Adrenal gland (tissue), 12 donors: Measurements from ENCODE around the gene TFEB. TPM values are rescaled to one million over a fixed set of nuclear protein-coding genes. Genes with fewer than 3 reads are reported as not detected.

Experiments
- DNase-seq, 7 donors: peaks; one replicate each; pipeline ENCODE4 v3.0.0-alpha.2; 2019 to 2020
- H3K27ac ChIP-seq, 5 donors: fragments of 200-600 bp; sonication (generic) in 4 of 5; 1 replicate in 3 of 5; 2 replicates in 2 of 5; pipeline versions ENCODE4 v1.5.1 to v1.8.0; 2016 to 2020; ENCODE audit warnings: mild to moderate bottlenecking in 1 of 5
- H3K27me3 ChIP-seq: fragments of 200-600 bp; 2 replicates; pipeline ENCODE4 v1.8.0; 2021
- H3K36me3 ChIP-seq, 2 donors: fragments of 200-600 bp; replicated peaks in 1 of 2; 1 replicate in 1 of 2; 2 replicates in 1 of 2; pipeline versions ENCODE4 v1.5.1 to v1.8.0; 2018 to 2022
- H3K4me1 ChIP-seq, 2 donors: fragments of 200-600 bp; replicated peaks in 1 of 2; 1 replicate in 1 of 2; 2 replicates in 1 of 2; pipeline versions ENCODE4 v1.5.1 to v1.8.0; 2018 to 2021
- H3K4me3 ChIP-seq, 4 donors: fragments of 200-600 bp; sonication (generic) in 3 of 4; one replicate each; pipeline ENCODE4 v1.5.1; 2016 to 2018
- H3K9me3 ChIP-seq, 3 donors: fragments of 200-600 bp; sonication (generic) in 1 of 3; replicated peaks in 1 of 3; 1 replicate in 2 of 3; 2 replicates in 1 of 3; pipeline versions ENCODE4 v1.5.1 to v1.8.0; 2016 to 2021
- CTCF ChIP-seq, 6 experiments: fragments of 450-650 bp in 4 of 6; fragments of 200-600 bp in 2 of 6; sonication (generic) in 1 of 6; IDR thresholded peaks; 1 replicate in 5 of 6; 2 replicates in 1 of 6; pipeline versions ENCODE4 v1.5.1 to v1.8.0; 2016 to 2021; ENCODE audit warnings: antibody characterized with exemption in 6 of 6, mild to moderate bottlenecking in 2 of 6, moderate library complexity in 1 of 6
- POLR2A ChIP-seq, 2 donors: fragments of 450-650 bp; IDR thresholded peaks; one replicate each; pipeline ENCODE4 v1.6.1; 2017; ENCODE audit warnings: antibody characterized with exemption in 2 of 2, mild to moderate bottlenecking in 2 of 2, moderate library complexity in 1 of 2
- WGBS, 4 donors: extraction: QIAGEN DNeasy Blood & Tissue Kit in 2 of 4; methylation state at CpG; one replicate each; pipeline versions ENCODE4 v1.1.5 to v1.1.7; 2013 to 2017; 5-methylcytosine and 5-hydroxymethylcytosine counted together
- intact Hi-C, 2 donors: fragments of 100-400 bp; cut with DNase I; formaldehyde crosslinking; loops; one replicate each; pipeline versions ENCODE4 v1.14.1 to v1.15.0; 2022 to 2023
- polyA plus RNA-seq, 3 donors: library from polyadenylated mRNA; stranded (reverse); fragments of 200-250 nt in 2 of 3; fragments of 350-450 nt in 1 of 3; fragmentation: Illumina TruSeq in 1 of 3; extraction: RNeasy Lipid Tissue Mini Kit (QIAGEN cat#74804) in 1 of 3; gene quantifications; one replicate each; pipeline ENCODE4 v1.2.3, GENCODE V29; 2013 to 2014
- total RNA-seq, 9 donors: library from RNA; depleted of rRNA in 4 of 9; stranded (reverse); fragments of >200 nt in 4 of 9; fragments of 120-200 nt in 1 of 9; fragmentation: NEBNext Ultra II Directional in 1 of 9; extraction: Animal tissue kit (Norgen Biotek cat#: 25700) in 1 of 9; gene quantifications; one replicate each; pipeline versions ENCODE4 v1.1.0 to v1.2.4, GENCODE V29; 2013 to 2023
- donor health status: healthy with polysubstance abuse.
- donor health status: Bipolar disorder and iron deficiency.
- donor health status: DM: yes; HTN: yes; CAD: no.
- donor health status: DM: no; HTN: no; CAD: no.
- donor health status: DM: no; HTN: no; CAD: no.
- donor health status: DM: yes; HTN: yes; CAD: no.

Gene TFEB
- total and polyA plus RNA-seq, 12 donors, result 2.1 to 47.2 (median 20.2) TPM

DNA sequence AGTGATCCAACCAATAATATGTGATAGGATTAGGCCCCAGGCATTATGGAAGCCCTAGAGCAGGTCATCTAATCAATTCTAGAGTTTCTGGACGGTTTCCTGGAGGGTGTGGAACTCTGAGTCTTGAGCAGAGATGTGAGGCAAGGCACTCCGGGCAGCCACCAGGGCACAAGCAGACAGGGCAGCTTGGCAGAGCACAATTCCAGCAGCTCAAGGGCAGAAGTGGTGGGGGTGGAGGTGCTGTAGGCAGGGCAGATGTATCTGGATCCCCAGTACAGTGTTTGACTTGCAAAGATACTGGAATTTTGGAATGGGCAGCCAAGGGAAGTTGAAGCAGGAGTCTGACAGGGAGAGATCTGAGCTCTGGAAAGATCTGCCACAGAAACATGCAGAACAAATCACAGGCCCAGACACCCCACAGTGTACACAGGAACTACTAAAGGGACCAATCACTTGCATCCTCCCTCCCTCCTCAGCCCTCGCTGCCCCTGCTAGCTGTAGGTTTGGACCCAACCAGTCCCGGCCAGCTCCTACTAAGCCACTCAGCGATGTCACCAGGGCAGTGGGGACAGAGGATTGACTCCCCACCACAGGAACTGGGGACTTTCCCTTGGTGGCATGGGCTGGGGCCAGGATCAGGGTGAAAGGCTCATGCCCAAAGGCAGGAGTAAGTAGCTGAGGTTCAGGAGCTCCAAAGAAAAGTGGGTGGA is 47.0 kb downstream of the TFEB start:
- peak; percentile 44 to 83 (median 74) for DNase-seq
- Histone ChIP-seq H3K9me3 (no peaks in the 10 kb centered on the region), H3K4me1 (peaks cover 7 to 22% of the 10 kb centered on the region in 2 donors), H3K27me3 (no peaks in the 10 kb centered on the region), H3K27ac (peak overlapping the region in 2 of 5 donors; percentile 38 to 71), H3K4me3 (no peak overlapping the region), H3K36me3 (peaks cover 0 to 36% of the 10 kb centered on the region in 2 donors)
- WGBS, 4 donors, result 67 to 76% (median 75%) methylated on average over 4 to 5 of the region's 5 CpGs
- intact Hi-C loops, result loop anchor here in 1 of 2 donors (10.0 kb wide), 1 partner anchor 264 kb away; no protein-coding TSS in a partner anchor
- peak in 3 of 6 experiments; percentile 13 to 24 (median 18) for TF ChIP-seq CTCF (IDR thresholded peaks at IDR 0.05)
- TF ChIP-seq POLR2A (IDR thresholded peaks at IDR 0.05), result peak in 1 of 2 donors; percentile 18

DNA sequence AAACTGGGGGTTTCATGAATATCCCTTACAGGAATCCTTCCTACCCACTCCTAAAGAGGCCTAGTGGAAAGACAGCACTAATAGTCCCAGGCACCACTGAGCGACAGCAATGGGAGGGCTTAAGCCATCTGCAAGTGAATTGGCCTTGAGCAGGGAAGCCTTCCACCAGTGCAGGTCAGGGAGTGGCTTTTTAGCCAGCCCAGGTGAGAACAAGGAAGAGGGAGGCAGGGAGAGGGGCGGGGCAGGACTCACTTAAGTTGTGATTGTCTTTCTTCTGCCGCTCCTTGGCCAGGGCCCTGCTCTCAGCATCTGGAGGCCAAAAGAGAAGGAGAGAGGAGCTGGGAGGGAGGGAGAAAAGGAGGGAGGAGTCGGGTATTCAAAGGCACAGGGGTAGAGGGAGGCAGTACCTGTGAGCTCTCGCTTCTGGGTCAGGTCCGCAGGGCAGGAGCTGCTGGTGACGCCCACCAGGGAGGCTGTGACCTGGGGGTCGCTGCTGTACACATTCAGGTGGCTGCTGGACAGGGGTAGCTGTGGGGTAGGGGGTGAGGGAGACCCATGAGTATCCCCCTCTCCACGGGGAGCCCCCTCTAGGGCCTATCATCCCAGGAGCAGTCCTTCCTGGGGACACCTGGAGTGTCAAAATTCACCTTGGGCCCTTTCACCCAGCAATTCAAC is 47.8 kb downstream of the TFEB start:
- 83 to 94% (median 91%) methylated on average over 6 to 9 of the region's 9 CpGs for WGBS, 4 donors
- Histone ChIP-seq H3K27me3 (no peaks in the 10 kb centered on the region), H3K4me3 (no peak overlapping the region), H3K27ac (peak overlapping the region in 1 of 5 donors; percentile 71), H3K4me1 (peaks cover 15 to 29% of the 10 kb centered on the region in 2 donors), H3K36me3 (peaks cover 0 to 36% of the 10 kb centered on the region in 2 donors), H3K9me3 (no peaks in the 10 kb centered on the region)
- TF ChIP-seq POLR2A (IDR thresholded peaks at IDR 0.05), result no peak
- no peak for TF ChIP-seq CTCF (IDR thresholded peaks at IDR 0.05)
- intact Hi-C loops, result loop anchor here in 1 of 2 donors (10.0 kb wide), 1 partner anchor 263 kb away; no protein-coding TSS in a partner anchor
- peak in 2 of 7 donors; percentile 11 to 15 for DNase-seq

GRCh38 chr6:41685641-41686380 is 49.6 kb downstream of the TFEB start:
- 89 to 100% (median 94%) methylated on average over 1 to 7 of the region's 7 CpGs for WGBS, 4 donors
- Histone ChIP-seq H3K27me3 (no peaks in the 10 kb centered on the region), H3K9me3 (no peaks in the 10 kb centered on the region), H3K4me1 (peaks cover 18 to 38% of the 10 kb centered on the region in 2 donors), H3K36me3 (peaks cover 0 to 36% of the 10 kb centered on the region in 2 donors), H3K27ac (no peak overlapping the region), H3K4me3 (no peak overlapping the region)
- no peak for TF ChIP-seq CTCF (IDR thresholded peaks at IDR 0.05)
- TF ChIP-seq POLR2A (IDR thresholded peaks at IDR 0.05), result no peak
- peak in 1 of 7 donors; percentile 10 for DNase-seq
- intact Hi-C loops, result loop anchor here in 1 of 2 donors (10.0 kb wide), 1 partner anchor 261 kb away; no protein-coding TSS in a partner anchor
